Large intestine (tissue), 3 donors: ENCODE results near the gene SLIT1. TPM values are rescaled to one million over a fixed set of nuclear protein-coding genes. Genes with fewer than 3 reads are reported as not detected.

Experiments
- DNase-seq, 2 donors: peaks; one replicate each; pipeline versions ENCODE4 v3.0.0 to v3.0.0-alpha.2; 2013
- H3K27ac ChIP-seq: one replicate; pipeline ENCODE4 v1.5.1; 2013; ENCODE audit warnings: low read length
- H3K27me3 ChIP-seq: 2 replicates; pipeline ENCODE4 v1.6.1; 2013; ENCODE audit warnings: low read length; ENCODE audit not compliant: control insufficient read depth, insufficient read depth
- H3K36me3 ChIP-seq: 2 replicates; pipeline ENCODE4 v1.6.1; 2013; ENCODE audit warnings: low read length; ENCODE audit not compliant: control insufficient read depth, insufficient read depth
- H3K4me1 ChIP-seq: one replicate; pipeline ENCODE4 v1.6.1; 2013; ENCODE audit warnings: low read length; ENCODE audit not compliant: control insufficient read depth, insufficient read depth
- H3K4me3 ChIP-seq: one replicate; pipeline ENCODE4 v1.5.1; 2013; ENCODE audit warnings: low read length
- H3K9me3 ChIP-seq: one replicate; pipeline ENCODE4 v1.6.1; 2013; ENCODE audit warnings: mild to moderate bottlenecking, low read depth, low read length, moderate library complexity; ENCODE audit not compliant: control insufficient read depth
- WGBS: methylation state at CpG from one replicate; pipeline ENCODE4 v1.1.5; 2013; ENCODE audit warnings: low lambda C conversion rate; ENCODE audit not compliant: insufficient coverage; 5-methylcytosine and 5-hydroxymethylcytosine counted together
- polyA plus RNA-seq: library from polyadenylated mRNA; unstranded; fragments of 120-200 nt; gene quantifications from one replicate; pipeline ENCODE4 v1.2.1, GENCODE V29; 2013

The SLIT1 gene
- polyA plus RNA-seq, 1 donor = 1.6 TPM

- DNase-seq = no peak
- peaks cover 16% of the 10 kb centered on the region for H3K9me3 ChIP-seq
- no peak overlapping the region for H3K4me3 ChIP-seq
- peaks cover 25% of the 10 kb centered on the region for H3K4me1 ChIP-seq
- no peaks in the 10 kb centered on the region for H3K36me3 ChIP-seq
- H3K27me3 ChIP-seq = no peaks in the 10 kb centered on the region
- no CpG with 5 or more reads among the region's 8 CpGs for WGBS
- H3K27ac ChIP-seq = no peak overlapping the region
Measured at GRCh38 chr10:97003804-97004201, 182.0 kb downstream of the SLIT1 start.

DNA sequence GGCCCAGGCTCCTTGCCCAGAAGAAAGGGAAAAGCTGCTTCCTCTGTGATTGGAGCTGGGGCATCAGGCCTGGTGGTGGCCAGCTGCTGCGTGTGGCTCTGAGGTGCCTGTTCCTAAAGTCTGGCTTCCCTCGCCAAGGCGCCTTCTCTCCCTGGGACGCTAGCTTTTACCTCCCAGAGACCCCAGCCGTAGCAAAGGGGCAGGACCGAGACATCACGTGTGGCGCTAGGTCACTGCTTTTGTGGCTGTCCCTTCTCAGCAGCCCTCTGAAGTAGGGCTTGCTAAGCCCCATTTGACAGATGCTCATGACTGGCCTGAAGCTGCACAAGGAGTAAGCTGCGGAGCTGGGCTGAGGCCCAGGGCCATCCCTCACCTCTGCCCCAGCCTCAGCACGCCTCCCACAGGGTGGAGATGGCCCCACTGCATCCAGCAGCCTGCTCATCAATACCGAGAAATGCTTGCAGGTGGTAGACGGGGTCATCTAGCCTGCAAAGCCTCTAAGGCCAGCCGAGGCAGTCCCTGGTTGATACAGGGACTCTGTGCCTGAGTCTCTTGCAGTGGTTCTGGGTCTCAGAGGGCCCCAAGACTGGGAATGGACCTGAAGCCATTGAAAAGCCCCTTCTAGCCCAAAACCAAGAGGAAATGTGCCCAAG lies 182.5 kb downstream of the SLIT1 start:
- no CpG with 5 or more reads among the region's 13 CpGs for WGBS
- no peaks in the 10 kb centered on the region for H3K36me3 ChIP-seq
- H3K27ac ChIP-seq = no peak overlapping the region
- DNase-seq = no peak
- peaks cover 16% of the 10 kb centered on the region for H3K9me3 ChIP-seq
- no peaks in the 10 kb centered on the region for H3K27me3 ChIP-seq
- peaks cover 29% of the 10 kb centered on the region for H3K4me1 ChIP-seq
- no peak overlapping the region for H3K4me3 ChIP-seq

GRCh38 chr10:97002670-97003069 lies 183.1 kb downstream of the SLIT1 start:
- peaks cover 10% of the 10 kb centered on the region for H3K9me3 ChIP-seq
- no peaks in the 10 kb centered on the region for H3K36me3 ChIP-seq
- no peak for DNase-seq
- no CpG with 5 or more reads among the region's 16 CpGs for WGBS
- H3K27ac ChIP-seq = no peak overlapping the region
- peaks cover 35% of the 10 kb centered on the region for H3K4me1 ChIP-seq
- H3K27me3 ChIP-seq = no peaks in the 10 kb centered on the region
- no peak overlapping the region for H3K4me3 ChIP-seq

GRCh38 chr10:97001183-97001991 lies 184.4 kb downstream of the SLIT1 start:
- H3K27ac ChIP-seq = peak overlapping the region; percentile 16
- H3K4me3 ChIP-seq = no peak overlapping the region
- peaks cover 36% of the 10 kb centered on the region for H3K4me1 ChIP-seq
- no CpG with 5 or more reads among the region's 17 CpGs for WGBS
- DNase-seq = no peak
- peaks cover 4% of the 10 kb centered on the region for H3K9me3 ChIP-seq
- H3K36me3 ChIP-seq = no peaks in the 10 kb centered on the region
- H3K27me3 ChIP-seq = no peaks in the 10 kb centered on the region

DNA sequence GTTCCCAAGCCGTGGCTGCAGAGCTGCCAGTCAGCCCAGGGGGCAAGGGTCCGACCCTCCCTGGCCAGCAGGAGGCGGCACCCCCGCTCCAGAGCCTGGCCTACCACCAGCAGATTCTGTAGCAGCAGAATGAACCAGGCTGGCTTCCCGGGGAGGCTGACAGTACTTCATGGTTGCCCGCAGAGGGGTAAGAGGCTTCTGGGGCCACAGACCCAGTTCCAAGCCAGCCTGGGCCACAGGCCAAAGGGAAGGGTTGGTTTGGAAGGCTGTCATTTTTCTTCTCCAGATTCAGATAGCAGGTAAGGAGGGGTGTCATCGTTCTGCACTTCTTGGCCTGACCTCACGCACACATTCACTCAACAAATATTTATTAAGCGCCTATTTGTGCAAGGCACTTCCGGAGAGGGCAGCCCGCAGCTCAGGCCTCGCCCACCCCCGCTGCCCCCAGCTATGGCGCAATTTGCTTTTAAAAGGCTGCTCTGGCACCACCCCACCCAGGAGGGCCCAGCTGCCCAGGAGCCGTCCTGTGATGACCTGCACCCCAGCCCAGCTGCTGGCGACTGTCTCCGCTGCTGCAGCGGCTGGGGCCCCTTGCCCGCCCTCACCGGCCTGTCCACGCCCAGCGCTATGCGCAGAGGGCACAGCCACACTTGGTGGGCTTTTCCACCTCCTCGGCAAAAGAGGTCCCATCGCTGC lies 185.1 kb downstream of the SLIT1 start:
- peaks cover 36% of the 10 kb centered on the region for H3K4me1 ChIP-seq
- H3K4me3 ChIP-seq = no peak overlapping the region
- H3K27me3 ChIP-seq = no peaks in the 10 kb centered on the region
- no peaks in the 10 kb centered on the region for H3K36me3 ChIP-seq
- peak; percentile 77 to 84 for DNase-seq
- peak overlapping the region; percentile 69 for H3K27ac ChIP-seq
- peaks cover 4% of the 10 kb centered on the region for H3K9me3 ChIP-seq
- no CpG with 5 or more reads among the region's 25 CpGs for WGBS

- Histone ChIP-seq H3K9me3 (peaks cover 4% of the 10 kb centered on the region), H3K36me3 (no peaks in the 10 kb centered on the region), H3K27ac (peak overlapping the region; percentile 69), H3K27me3 (no peaks in the 10 kb centered on the region), H3K4me3 (no peak overlapping the region), H3K4me1 (peaks cover 36% of the 10 kb centered on the region)
- DNase-seq = no peak
- WGBS = no CpG with 5 or more reads among the region's 4 CpGs
Measured at GRCh38 chr10:96999987-97000386, 185.8 kb downstream of the SLIT1 start.

DNA sequence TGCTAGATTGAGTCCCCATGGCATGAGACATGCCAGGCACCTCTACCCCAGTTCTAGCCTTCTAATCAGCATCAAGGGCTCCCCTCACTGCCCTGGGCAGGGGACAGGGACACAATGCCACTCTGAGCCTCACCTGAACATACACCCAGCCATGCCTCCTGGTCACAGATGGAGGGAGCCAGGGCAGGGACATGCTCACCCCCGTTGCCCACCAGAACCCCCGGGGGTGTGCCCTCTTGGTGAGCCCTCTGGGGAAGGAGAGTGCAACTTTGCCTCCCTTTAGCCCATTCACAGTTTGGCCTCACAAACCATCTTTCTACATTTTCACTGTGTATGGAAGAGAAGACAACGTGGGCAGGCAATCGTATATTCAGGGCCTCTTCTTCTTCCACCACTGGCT lies 186.4 kb downstream of the SLIT1 start:
- Histone ChIP-seq H3K4me3 (no peak overlapping the region), H3K27ac (peak overlapping the region; percentile 69), H3K4me1 (peaks cover 40% of the 10 kb centered on the region), H3K36me3 (no peaks in the 10 kb centered on the region), H3K9me3 (peaks cover 4% of the 10 kb centered on the region), H3K27me3 (no peaks in the 10 kb centered on the region)
- no peak for DNase-seq
- no CpG with 5 or more reads among the region's 4 CpGs for WGBS

- Histone ChIP-seq H3K9me3 (peaks cover 4% of the 10 kb centered on the region), H3K27me3 (no peaks in the 10 kb centered on the region), H3K4me3 (no peak overlapping the region), H3K4me1 (peaks cover 40% of the 10 kb centered on the region), H3K27ac (peak overlapping the region; percentile 69), H3K36me3 (no peaks in the 10 kb centered on the region)
- WGBS = no CpG with 5 or more reads among the region's 14 CpGs
- peak; percentile 84 to 89 for DNase-seq
Measured at GRCh38 chr10:96998329-96998888, 187.3 kb downstream of the SLIT1 start.

- Histone ChIP-seq H3K27ac (no peak overlapping the region), H3K36me3 (no peaks in the 10 kb centered on the region), H3K27me3 (no peaks in the 10 kb centered on the region), H3K4me1 (peaks cover 47% of the 10 kb centered on the region), H3K4me3 (no peak overlapping the region), H3K9me3 (peaks cover 4% of the 10 kb centered on the region)
- no CpG with 5 or more reads among the region's 6 CpGs for WGBS
- DNase-seq = no peak
Measured at GRCh38 chr10:96996275-96996965, 189.3 kb downstream of the SLIT1 start.

DNA sequence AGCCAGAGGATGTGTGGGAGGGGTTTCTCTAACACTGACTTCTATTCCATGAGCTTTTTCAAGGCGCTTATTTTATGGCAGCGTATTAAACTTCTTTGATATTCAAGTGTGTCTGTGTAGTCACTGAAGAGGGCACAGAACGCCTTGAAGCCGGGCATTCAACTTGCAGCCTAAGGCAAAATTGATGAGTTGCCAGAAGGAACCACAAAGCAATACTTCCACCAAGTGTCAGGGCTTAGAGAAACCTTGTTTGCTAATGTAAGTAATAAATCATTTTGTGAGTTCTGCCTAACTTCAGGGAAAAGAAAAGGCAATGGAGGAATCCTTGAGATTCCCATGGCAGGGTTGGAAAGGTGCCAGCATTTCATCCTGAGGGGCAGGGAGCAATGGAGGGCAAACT lies 189.9 kb downstream of the SLIT1 start:
- Histone ChIP-seq H3K4me1 (peaks cover 42% of the 10 kb centered on the region), H3K4me3 (no peak overlapping the region), H3K27ac (no peak overlapping the region), H3K27me3 (no peaks in the 10 kb centered on the region), H3K9me3 (peaks cover 1% of the 10 kb centered on the region), H3K36me3 (no peaks in the 10 kb centered on the region)
- no CpG with 5 or more reads among the region's 4 CpGs for WGBS
- DNase-seq = peak in 1 of 2 donors; percentile 43
